A673 (cell line): ENCODE results near the gene GABRB2. TPM values are rescaled to one million over a fixed set of nuclear protein-coding genes. Genes with fewer than 3 reads are reported as not detected.

Experiments used
- BruUV-seq: library from RNA; stranded (reverse); fragments of 400-500 nt; replicated peaks from 2 replicates; lab custom pipeline; 2021; lab: Mats Ljungman, UMichigan
- CTCF ChIA-PET: fragments of 300-600 bp; sonication (Branson Sonifier 250); formaldehyde crosslinking; loops from one replicate; lab custom pipeline; 2022; ENCODE audit warnings: antibody characterized with exemption; lab: Charles Lee
- POLR2A ChIA-PET: fragments of 300-600 bp; sonication (Branson Sonifier 250); formaldehyde crosslinking; loops from one replicate; lab custom pipeline; 2022; ENCODE audit warnings: antibody characterized with exemption; ENCODE audit not compliant: low non-redundant PET; lab: Charles Lee
- DNase-seq: peaks from one replicate; pipeline ENCODE4 v3.0.0-alpha.2; 2015; ENCODE audit warnings: low spot score
- H3K27ac ChIP-seq: fragments of 200-600 bp; sonication (generic); 2 replicates; pipeline ENCODE4 v1.5.1; 2016; ENCODE audit warnings: mixed run types, low read depth, mild to moderate bottlenecking, mixed read lengths, antibody characterized with exemption, low read length; ENCODE audit not compliant: poor library complexity, severe bottlenecking
- H3K27me3 ChIP-seq: fragments of 200-600 bp; sonication (generic); replicated peaks from 2 replicates; pipeline ENCODE4 v1.6.1; 2017; ENCODE audit warnings: mixed run types, low read depth, mild to moderate bottlenecking, mixed read lengths, antibody characterized with exemption, low read length; ENCODE audit not compliant: insufficient read depth, poor library complexity
- H3K36me3 ChIP-seq: fragments of 200-600 bp; sonication (generic); 2 replicates; pipeline ENCODE4 v1.6.1; 2016; ENCODE audit warnings: mixed run types, mild to moderate bottlenecking, mixed read lengths, antibody characterized with exemption, low read length; ENCODE audit not compliant: insufficient read depth, poor library complexity, severe bottlenecking
- H3K4me1 ChIP-seq: fragments of 200-600 bp; sonication (generic); 2 replicates; pipeline ENCODE4 v1.6.1; 2017; ENCODE audit warnings: mixed run types, mild to moderate bottlenecking, mixed read lengths, antibody characterized with exemption, low read length; ENCODE audit not compliant: insufficient read depth, poor library complexity, severe bottlenecking
- H3K4me3 ChIP-seq: fragments of 200-600 bp; sonication (generic); 2 replicates; pipeline ENCODE4 v1.5.1; 2016; ENCODE audit warnings: low read depth, mixed run types, mild to moderate bottlenecking, mixed read lengths, low read length; ENCODE audit not compliant: poor library complexity, severe bottlenecking
- H3K9me3 ChIP-seq: fragments of 200-600 bp; sonication (generic); 2 replicates; pipeline ENCODE4 v1.6.1; 2016; ENCODE audit warnings: mixed run types, low read depth, mild to moderate bottlenecking, mixed read lengths, antibody characterized with exemption, low read length; ENCODE audit not compliant: poor library complexity, severe bottlenecking
- EZH2 ChIP-seq: fragments of 200-600 bp; sonication (generic); IDR thresholded peaks from 2 replicates; pipeline ENCODE4 v1.6.1; 2017; ENCODE audit warnings: borderline replicate concordance, low read depth, mild to moderate bottlenecking, mixed read lengths, antibody characterized with exemption, low read length; ENCODE audit not compliant: poor library complexity, severe bottlenecking
- intact Hi-C: fragments of 100-400 bp; cut with micrococcal nuclease; formaldehyde crosslinking; loops from one replicate; pipeline ENCODE4 v1.10.0; 2022; ENCODE audit not compliant: unreplicated experiment
- total RNA-seq: library from RNA; stranded (reverse); gene quantifications from 2 replicates; pipeline ENCODE4 v1.2.3, GENCODE V29; 2021
- TF ChIP-seq, protein P1 (sequence below): fragments of 300-800, 200-600 bp; sonication (generic); conservative IDR thresholded peaks from 2 replicates; pipeline ENCODE4 v1.5.1; 2017; ENCODE audit warnings: low read depth, mild to moderate bottlenecking, antibody characterized with exemption, low read length, moderate library complexity, mixed read lengths

GABRB2 gene
- total RNA-seq, 1 experiment from 2014 or later = not detected

DNA sequence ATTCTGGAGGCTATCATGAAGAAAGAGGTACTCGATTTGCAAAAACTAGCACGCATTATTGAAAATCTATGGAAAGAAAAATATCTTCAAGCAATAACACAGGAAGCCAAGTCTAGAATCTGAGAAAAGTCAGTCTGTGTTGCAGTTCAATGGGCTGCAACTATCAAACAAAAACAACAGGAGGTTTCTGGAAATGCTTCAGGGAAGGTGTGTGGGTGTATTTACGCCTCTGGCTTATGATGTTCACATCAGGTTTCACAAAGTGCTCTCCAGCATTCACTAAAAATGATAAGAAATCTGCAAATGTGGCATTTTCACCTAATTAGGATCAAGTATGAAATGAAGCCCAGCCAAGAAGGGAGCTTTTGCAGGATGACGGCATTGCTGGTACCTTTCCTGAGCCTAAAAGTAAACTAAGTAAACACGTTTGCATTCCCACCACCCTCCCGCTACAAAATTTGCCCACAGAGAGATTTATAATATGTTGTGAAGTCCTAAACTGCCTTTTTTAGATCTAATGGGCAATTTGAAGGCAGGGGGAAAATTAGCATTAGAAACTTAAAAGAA lies 146.4 kb downstream of the GABRB2 start:
- H3K9me3 ChIP-seq = no peaks in the 10 kb centered on the region
- no peak for DNase-seq
- H3K27me3 ChIP-seq = peaks cover 12% of the 10 kb centered on the region
- no peaks in the 10 kb centered on the region for H3K36me3 ChIP-seq
- no peak overlapping the region for H3K4me3 ChIP-seq
- no TSS peak for BruUV-seq
- CTCF ChIA-PET = no interaction called here
- no peaks in the 10 kb centered on the region for H3K4me1 ChIP-seq
- intact Hi-C loops = no loop called here
- no peak overlapping the region for H3K27ac ChIP-seq
- TF ChIP-seq, protein P1, sequence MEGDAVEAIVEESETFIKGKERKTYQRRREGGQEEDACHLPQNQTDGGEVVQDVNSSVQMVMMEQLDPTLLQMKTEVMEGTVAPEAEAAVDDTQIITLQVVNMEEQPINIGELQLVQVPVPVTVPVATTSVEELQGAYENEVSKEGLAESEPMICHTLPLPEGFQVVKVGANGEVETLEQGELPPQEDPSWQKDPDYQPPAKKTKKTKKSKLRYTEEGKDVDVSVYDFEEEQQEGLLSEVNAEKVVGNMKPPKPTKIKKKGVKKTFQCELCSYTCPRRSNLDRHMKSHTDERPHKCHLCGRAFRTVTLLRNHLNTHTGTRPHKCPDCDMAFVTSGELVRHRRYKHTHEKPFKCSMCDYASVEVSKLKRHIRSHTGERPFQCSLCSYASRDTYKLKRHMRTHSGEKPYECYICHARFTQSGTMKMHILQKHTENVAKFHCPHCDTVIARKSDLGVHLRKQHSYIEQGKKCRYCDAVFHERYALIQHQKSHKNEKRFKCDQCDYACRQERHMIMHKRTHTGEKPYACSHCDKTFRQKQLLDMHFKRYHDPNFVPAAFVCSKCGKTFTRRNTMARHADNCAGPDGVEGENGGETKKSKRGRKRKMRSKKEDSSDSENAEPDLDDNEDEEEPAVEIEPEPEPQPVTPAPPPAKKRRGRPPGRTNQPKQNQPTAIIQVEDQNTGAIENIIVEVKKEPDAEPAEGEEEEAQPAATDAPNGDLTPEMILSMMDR = no peak
- no peak for TF ChIP-seq EZH2
- POLR2A ChIA-PET = no interaction called here

GRCh38 chr5:161397448-161397847 lies 149.1 kb downstream of the GABRB2 start:
- CTCF ChIA-PET = no interaction called here
- no peak for DNase-seq
- BruUV-seq = no TSS peak
- no peaks in the 10 kb centered on the region for H3K4me1 ChIP-seq
- intact Hi-C loops = no loop called here
- POLR2A ChIA-PET = no interaction called here
- TF ChIP-seq, protein P1 = no peak
- TF ChIP-seq EZH2 = no peak
- H3K9me3 ChIP-seq = no peaks in the 10 kb centered on the region
- H3K4me3 ChIP-seq = no peak overlapping the region
- H3K27ac ChIP-seq = no peak overlapping the region
- H3K36me3 ChIP-seq = no peaks in the 10 kb centered on the region
- peaks cover 12% of the 10 kb centered on the region for H3K27me3 ChIP-seq

DNA sequence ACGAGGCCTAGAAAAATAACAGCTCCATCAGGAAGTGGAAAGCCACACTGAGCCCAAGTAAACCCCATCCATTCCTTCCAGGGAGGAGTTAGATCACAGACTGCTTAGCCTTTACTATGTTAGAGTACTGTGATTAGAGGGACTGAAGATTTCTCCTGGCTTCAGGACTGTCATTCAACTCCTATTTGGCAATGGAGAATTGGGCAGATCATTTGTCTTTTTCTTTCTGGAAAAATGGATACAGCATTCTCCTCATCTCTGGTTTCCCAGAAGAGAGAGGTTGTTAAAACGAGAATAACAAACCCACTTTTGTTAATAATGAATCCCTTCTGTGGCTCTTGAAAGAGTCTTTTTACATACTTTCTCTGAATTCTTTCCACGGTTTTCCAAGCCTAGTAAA lies 150.4 kb downstream of the GABRB2 start:
- DNase-seq = no peak
- H3K27ac ChIP-seq = no peak overlapping the region
- peaks cover 11% of the 10 kb centered on the region for H3K27me3 ChIP-seq
- intact Hi-C loops = no loop called here
- no peak overlapping the region for H3K4me3 ChIP-seq
- ChIA-PET CTCF (no interaction called here), POLR2A (no interaction called here)
- BruUV-seq = no TSS peak
- H3K36me3 ChIP-seq = no peaks in the 10 kb centered on the region
- no peaks in the 10 kb centered on the region for H3K4me1 ChIP-seq
- no peaks in the 10 kb centered on the region for H3K9me3 ChIP-seq
- TF ChIP-seq, protein P1 = no peak
- no peak for TF ChIP-seq EZH2
